Heart left ventricle (tissue), 13 donors: ENCODE measurements around the gene PIM2.

Experiments used
- CTCF ChIP-seq, 12 donors: fragments of 200-600 bp; sonication (generic) in 4 of 12; IDR thresholded peaks; one replicate each; pipeline versions ENCODE4 v1.5.0 to v1.8.0; 2018 to 2022; ENCODE audit warnings: antibody characterized with exemption in 12 of 12, mild to moderate bottlenecking in 5 of 12
- POLR2A ChIP-seq, 2 donors: fragments of 450-650 bp; IDR thresholded peaks; one replicate each; pipeline ENCODE4 v1.6.1; 2017; ENCODE audit warnings: antibody characterized with exemption in 2 of 2, mild to moderate bottlenecking in 2 of 2, moderate library complexity in 2 of 2
- donor health status: ischemic (EF 13 %, LVEDD 7.1; RV severe dilation, severe dysfunction).
- donor health status: DM: no; HTN: yes; CAD: no.
- donor health status: DM: no; HTN: no; CAD: no.
- donor health status: ischemic (EF 25% LVEDD 6.9; RV normal size, moderate dysfunction).
- donor health status: ischemic (EF 25% LVEDD 5.7; RV mildly dilated, moderate dysfunction).
- donor health status: ischemic (EF 35%, LVEDD 5.7; RV mildly dilated, moderate dysfunction).
- donor health status: nonischemic (EF 11% LVEDD 7.7; RV severe dilation, severe dysfunction).
- donor health status: DM: yes; HTN: yes; CAD: no.
- donor health status: PGD.
- donor health status: ischemic (EF 29% LVEDD 5.4; RV normal size, mild dysfunction).
- donor health status: nonischemic (EF 23%, LVEDD 6.1; RV moderate dilation, normal function).

- TF ChIP-seq CTCF (IDR thresholded peaks at IDR 0.05) = no peak
- no peak for TF ChIP-seq POLR2A (IDR thresholded peaks at IDR 0.05)
Measured at GRCh38 chrX:48892896-48893295, 25.9 kb downstream of the PIM2 start.
